GM19452 (cell line): ENCODE data around the gene AIG1.

ENCODE experiments used
- ATAC-seq: cut with Tn5 transposase; IDR thresholded peaks from one replicate; pipeline ENCODE4 v1.9.1; 2021; ENCODE audit not compliant: unreplicated experiment

The AIG1 gene

DNA sequence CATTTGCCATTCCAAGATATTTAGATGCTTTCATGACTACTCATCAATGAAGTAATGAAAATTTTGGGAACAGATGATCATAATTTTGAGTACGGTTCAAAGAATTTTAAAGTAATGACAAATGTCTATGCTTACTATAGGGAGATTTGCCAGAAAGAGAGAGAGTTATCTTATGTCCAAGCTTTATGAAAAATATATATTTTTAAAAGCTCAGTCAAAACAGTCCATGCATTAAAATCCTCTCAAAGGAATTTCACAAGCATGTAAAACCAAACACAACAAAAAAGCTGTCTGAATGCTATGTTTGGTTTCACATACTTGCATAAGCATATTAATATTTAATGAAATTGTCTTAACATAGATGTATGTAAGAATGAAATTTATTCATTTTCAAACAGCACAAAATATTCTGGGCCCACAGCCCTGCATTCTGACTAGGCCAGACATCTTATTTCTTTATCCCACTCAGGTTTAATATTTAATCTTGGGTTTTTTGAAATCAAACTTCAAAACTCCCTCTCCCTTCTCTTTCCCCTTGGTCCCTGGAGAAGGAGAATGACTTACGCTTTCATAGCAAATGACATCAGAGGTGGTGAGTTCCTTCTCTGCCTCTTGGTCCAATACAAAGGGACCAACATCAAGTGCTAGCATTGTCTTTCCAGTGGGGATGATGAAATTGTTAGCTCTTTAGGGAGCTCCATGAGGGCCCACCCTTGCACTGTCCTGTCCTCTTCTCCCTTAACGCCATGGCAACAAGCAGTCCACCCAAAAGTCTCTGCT lies 295.6 kb downstream of the AIG1 start:
- ATAC-seq, result no peak

DNA sequence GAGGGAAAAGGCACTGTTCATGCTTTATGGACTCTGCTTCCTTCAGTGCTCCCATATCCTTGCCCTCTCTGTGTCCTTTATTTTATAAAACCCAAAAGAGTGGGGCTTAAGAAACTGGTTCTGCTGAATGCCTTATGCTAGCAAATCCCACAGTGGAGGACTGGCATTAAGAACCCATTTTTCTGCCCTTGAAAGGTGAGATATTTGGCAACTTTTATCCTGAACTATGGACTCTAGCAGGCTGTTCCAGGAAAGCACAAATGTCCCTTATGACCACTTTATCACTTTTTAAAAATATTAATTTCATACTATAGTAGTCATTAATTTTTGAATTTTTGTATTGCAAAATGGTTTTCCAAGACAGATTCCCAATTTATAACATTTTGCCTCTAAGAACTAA lies 296.5 kb downstream of the AIG1 start:
- ATAC-seq, result no peak

DNA sequence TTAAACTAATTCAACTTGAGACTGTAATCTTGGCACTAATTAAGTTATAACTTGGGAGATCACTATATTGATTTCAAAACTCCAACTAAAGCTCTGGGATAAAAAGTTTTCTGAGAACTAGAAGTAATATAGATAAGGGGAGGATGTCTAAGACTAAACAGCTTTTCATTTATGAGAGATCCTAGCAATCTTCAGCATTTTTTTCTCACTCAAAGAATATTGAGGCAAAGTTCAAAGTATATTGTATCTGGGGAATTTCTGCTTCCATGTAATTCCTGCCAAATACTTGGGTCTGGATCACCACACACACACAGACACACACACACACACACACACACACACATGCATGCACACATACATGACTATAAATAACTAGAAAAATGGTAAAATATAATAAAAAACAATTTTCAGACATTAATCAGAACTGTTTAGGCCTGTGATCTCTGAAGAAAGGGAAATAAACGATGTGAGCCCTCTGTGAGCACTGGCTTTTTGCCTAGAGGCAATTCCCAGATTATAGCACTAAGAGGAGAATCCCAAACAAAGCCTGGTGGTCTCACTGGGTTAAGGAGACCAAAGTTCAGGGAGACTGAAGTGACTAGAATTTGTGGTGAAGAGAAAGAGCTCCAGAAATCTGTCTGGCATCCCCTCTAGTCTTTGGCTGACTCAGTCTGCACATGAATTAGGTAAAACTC lies 297.0 kb downstream of the AIG1 start:
- no peak for ATAC-seq

DNA sequence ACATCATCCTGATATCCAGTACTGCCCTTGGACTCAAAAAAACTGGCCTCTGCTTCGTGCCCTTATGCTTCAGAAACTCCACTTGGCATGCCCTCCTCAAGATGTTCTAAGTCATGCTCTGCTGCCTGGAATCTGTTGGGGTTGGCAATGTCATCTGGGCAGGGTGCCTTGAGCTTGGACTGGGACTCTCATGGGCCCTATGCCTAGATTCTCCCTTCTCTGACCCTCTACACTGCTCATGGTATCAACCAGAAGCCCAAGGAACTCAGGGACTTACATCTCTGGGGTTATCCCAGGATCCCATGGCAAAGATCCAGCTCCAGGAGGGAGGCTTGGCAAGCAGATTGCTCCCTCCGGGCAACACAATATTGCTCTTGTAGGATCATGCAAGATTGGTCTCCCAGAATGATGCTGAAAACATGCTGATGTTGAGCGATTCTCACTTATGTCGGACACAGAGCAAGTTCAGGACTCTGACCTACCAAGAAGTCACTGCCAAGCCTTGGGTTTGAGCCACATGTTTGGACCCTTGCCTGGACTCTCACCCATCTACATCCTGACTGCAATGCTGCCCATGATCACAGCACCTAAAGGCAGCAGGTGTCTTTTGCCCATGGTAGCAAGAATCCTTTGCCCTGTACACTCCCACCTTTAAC lies 301.0 kb downstream of the AIG1 start:
- no peak for ATAC-seq

DNA sequence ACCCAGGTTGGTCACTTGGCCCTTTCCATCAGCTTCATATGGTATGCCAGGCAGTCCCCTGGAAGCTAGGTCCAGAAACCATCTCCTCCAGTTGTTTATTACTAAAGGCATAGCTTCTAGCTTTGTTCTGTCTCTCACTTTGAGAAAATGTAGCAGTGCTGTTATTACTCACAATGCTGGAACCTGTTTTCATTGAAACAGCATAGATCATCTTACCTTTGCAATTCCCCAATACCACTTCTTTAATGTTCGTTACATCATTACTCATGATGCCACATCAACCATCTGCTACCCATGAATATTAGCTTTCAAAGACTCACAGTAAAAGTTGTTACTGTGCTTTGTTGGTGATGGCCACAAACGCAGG lies 301.5 kb downstream of the AIG1 start:
- no peak for ATAC-seq

DNA sequence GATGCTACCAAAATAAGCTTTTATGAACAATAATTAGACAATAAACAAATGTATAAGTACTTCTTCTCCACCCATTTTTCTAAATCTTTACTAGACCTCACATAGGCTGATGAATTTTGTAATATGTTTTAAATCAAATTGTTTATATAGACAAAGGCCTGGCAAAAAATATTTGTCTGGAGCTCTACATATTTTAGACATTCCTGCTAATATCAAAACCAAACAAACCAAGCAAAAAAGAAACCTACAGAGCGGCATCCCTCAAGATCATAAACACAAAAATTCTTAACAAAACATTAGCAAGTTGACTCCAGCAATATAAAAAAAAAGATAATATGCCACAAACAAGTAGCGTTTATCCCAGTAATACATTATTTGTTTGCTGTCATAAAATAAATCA lies 302.6 kb downstream of the AIG1 start:
- ATAC-seq, result no peak

DNA sequence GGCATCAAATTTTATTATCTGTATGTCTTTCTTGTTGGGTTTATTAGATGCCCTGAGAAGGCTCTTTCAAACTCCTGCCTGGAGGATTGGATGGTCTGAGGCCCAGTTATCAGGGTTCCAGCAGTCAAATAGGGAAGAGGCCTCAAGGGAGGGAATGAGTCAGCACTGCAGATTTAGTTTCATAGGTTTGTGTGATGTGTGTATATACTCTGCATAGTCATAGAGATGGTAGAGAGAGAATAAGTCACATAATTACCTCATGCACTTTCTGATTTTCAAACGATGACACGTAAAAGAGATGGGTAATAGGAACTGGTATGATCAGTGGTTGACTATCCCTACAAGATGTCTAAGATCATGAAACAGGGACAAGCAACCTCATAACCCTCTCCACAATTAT lies 307.7 kb downstream of the AIG1 start:
- ATAC-seq, result peak; percentile 97

DNA sequence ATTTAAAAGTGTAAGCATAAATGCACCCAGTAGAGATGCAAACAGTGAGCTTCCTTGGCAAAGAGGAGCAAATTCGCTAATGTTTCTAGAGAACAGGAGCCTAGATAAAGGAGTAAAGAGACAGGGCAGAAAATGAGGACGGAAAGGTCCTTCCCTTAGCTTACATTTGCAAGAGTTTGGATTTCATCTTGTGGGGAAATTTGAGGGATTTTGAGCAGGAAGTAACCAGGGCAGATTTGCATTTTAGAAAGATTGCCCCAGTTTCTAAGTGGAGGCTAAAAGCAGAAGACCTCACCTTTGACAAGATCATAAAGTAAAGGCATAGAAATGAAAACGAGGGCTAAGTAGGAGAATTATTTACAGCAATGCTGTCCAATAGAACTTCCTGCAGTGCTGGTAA lies 309.3 kb downstream of the AIG1 start:
- no peak for ATAC-seq

DNA sequence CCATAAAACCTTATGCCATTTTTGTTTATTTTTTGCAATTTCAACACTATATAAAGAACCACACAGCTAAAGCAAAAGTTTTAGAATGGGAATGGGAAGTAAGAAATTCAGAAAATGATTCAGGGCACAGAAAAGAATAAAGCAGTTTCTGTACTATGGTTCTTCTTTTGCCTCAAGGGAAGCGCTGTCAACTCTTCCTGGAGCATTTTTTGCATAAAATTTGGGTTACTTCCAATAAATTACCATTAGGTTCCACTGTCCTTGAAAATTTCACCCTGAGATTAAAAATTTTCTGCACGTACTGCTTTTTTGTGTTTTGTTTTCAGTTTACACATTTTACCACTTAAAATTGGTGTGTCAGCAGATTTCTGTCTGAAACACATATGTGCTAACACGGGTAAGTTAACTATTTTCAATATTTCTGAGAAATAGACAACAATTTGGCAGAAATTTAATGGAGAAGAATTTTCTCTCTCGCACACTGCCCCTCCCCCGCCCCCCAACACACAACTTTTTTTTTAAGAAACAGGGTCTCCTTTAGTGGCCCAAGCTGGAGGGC lies 310.2 kb downstream of the AIG1 start:
- ATAC-seq, result no peak

DNA sequence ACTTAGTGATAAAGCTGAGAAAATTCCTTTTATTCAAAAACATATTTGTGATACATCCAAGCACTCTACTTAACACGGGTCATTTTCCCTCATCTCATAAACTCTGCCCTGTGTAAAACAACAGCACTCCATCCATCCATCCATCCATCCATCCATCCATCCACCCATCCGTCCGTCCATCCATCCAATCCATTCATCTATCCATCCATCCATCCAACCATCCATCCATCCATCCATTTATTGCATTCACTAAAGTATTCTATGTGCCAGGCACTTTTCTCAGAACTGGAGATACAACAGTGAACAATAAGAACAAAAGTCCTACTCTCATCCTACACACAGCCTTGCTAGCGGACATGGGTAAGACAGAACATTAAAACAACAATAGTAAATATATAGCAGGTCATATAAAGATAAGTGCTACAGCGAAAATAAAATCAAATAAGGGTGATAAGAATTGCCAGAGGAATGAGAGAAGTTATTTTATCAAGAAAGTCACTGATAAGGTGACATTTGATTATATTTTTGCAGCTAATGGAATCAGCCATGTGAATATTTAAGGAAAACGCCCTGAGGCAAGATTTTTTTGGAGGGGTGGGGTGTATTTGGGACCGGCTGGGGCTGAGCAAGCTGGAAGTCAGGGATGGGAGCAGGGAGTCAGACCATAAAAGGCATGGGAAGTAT lies 311.7 kb downstream of the AIG1 start:
- no peak for ATAC-seq

DNA sequence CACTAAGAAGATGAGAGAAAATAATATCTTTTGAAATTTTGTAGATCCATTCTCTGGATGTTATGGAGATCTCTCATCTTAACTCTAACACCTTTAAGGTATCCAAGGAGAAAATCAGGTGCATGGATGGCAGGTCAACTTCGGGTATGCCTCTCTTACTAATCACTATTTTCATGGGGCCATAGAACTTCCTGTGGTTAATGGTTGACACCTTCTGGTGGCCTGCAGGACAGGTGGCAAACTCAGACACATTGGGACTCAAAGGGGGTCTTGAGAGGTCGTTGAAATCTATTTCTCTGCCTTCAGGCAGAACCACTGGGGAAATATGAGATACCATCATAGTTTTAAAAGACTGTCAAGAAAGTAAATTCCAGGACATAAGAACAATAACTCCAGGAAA lies 313.3 kb downstream of the AIG1 start:
- no peak for ATAC-seq

DNA sequence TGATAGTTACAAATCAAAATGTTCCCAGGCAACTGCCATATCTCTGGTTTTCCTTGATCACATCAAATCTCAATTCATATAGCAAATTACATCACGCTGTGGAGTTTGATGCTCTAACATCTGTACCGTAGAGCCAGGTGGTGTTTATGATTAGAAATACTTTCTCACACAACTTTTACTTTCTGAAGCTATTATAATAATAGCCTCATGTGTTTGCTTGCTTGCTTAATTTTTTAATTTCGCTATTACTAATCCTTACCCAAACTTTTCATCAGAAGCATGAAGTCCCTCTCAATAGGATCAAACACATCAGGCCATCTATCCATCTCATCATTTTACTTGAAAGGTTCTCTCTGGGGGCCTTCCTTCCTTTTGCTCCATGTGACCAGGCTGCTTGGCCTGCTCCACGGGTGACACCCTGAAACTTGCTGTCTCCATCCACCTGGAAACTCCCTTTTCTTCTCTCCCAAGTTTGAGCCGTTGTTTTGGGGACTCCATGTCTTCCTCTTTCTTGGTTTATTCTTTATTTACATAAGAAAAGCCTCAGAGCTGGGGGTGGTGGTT lies 314.4 kb downstream of the AIG1 start:
- ATAC-seq, result no peak

DNA sequence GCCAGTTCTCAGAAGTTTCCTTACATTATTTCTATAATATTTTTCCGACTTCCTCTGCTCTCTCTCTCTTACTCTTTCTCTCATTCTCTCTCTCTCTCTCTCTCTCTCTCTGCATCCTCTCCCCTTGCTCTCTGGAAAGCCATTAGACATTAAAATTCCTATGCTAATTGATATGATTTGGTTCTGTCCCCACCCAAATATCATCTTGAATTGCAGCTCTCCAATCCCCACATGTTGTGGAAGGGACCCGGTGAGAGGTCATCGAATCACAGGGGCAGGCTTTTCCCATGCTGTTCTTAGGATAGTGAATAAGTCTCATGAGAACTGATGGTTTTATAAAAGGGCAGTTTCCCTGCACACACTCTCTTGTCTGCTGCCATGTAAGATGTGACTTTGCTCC lies 315.7 kb downstream of the AIG1 start:
- ATAC-seq, result no peak

DNA sequence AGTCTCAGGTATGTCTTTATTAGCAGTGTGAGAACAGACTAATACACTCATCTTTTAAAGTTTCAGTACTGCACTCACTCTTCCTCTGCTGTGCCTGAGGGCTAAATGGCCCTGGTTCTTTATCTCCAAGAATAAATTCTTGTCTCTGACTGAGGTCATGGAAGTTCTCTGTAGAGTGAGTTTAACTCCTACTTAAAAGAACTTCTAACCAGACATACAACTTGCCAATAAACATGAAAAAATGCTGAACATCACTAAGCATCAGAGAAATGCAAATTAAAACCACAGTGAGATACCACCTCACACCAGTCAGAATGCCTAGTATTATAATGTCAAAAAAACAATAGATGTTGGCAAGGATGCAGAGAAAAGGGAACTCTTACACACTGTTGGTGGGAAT lies 316.2 kb downstream of the AIG1 start:
- no peak for ATAC-seq

DNA sequence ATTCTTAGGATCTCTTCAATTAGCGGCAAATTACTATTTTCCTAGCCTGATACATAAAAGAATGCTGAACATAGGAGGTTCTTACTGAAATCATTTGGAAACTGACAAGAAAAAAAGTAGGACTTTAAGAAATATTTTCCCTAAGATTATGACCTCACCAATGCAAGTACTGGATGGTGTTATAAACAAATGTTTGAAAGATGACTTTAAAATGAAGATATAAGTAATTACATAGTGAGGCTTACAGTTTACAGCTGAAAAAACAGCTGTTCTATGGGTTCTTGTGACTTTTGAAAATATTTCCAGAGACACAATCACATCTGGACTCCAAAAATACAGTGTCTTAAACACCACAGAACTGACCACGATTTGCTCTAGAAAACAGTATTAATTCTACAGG lies 324.9 kb downstream of the AIG1 start:
- no peak for ATAC-seq

DNA sequence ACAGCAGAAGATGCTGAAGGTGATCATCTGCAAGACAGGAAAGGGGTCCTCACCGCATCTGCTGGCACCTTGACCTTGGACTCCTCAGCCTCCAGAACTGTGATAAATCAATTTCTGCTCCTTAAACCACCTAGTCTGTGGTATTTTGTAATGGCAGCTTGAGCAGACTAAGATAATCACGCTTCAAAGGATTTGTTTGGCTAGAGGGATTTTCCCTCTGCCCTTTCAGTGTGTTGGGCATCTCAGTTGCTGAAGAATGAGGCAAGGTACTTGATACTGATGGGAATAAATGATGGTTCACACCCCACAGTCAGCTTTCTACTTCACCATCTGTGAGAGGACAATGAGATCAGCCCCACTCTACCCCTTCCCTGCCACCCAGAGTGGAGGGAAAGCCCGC lies 329.6 kb downstream of the AIG1 start:
- no peak for ATAC-seq
